ENCODE measurements around the gene BAIAP2L2.
"Not testable (repeated sequence)": the region's sequence is repeated elsewhere in the genome, so short reads cannot be mapped to it uniquely, and the experiment has no call there.

The BAIAP2L2 gene

DNA sequence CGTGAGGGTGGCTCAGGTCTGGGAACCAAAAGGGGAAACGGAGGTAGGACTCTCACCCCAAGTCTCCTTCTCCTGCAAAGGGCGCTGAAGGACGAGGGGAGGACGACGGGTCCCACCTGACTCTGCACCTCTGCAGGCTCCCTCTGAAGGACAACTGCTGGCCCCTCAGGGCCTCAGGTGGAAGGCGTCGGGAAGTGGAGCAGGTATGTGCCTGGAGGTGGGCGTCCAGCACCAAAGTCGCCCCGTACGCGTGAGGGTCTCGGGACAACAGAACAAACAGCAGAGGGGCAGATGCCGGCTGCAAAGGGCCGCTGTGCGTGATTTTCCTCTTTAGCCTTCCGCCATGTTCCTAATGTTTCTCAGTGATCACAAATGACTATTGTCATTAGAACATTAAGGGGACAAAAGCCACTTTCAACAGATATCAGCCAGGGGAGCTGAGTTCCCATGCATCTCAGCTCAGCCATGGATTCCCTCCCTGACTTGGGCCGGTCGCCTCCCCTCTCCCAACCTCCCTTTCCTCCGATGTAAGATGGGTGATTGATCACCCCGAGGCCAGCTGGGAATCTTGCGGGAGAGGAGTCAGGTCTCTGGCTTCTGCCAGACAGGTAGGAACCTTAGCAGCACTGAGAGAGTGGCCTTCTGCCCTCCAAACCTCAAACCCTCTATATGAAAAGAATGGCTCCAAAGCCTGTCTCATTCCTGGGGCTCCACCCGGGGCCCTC is 27.3 kb downstream of the BAIAP2L2 start:
- in situ Hi-C loops (cut with HindIII; ENCODE audit: low sequenced_read_pairs): loop anchor here (5.0 kb wide), 1 partner anchor 264 kb away; no protein-coding TSS in a partner anchor

DNA sequence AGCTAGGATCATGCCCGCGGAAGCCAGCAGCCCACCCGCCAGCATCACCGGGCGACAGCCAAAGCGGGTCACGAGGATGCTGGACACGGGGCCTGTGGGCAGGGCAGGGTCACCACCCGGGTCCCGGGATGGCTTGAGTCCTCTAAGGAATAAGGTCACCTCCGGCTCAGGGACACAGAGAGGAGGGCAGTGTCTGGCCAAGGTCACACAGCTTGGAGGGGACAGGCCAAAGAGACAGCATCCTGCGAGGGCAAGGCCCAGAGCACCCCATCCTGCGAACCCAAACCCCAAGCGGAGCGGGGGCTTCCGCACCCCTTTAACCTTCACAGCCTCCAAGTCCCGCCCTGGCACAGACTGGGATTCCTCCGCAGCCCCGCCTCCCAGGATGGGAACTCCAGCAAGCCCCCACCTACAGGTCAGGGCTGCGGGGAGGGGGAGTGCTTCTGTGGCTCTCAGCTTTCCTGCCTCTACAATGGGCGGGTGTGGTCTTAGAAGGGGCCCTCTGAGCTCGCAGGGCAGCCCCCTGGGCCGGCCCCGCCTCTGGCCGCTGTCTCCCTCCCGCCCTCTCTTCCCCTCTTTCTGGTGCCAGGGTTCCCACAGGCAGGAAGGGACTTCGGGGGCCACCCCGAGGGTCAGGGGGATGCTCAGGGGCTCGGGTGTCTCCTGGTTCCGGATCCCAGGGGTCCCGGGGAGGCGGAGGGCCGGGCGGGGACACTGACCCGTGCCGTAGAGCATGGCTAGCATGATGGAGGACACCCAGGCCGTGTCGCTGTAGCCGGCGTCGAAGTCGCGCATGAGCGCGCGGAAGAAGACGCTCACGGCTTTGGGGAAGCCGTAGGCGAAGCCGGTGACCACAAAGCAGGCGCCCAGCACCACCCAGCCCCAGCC is 28.3 kb downstream of the BAIAP2L2 start:
- in situ Hi-C loops (cut with HindIII; ENCODE audit: low sequenced_read_pairs): loop anchor here (5.0 kb wide), 1 partner anchor 265 kb away; no protein-coding TSS in a partner anchor

DNA sequence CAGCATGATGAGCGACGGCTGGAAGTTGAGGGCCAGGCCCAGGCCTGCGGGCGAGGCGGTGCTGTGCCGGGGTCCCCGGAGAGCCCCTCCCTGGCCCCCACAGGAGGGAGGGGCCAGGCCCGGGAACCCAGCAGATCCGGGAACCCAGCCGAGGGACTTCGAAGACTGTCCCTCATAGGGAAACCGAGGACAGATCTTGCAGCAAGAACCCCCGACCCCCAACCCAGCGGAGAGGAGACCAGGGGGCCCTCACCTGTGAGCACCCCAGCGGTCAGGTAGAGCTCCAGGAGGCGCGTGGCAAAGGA is 28.9 kb downstream of the BAIAP2L2 start:
- in situ Hi-C loops (cut with HindIII; ENCODE audit: low sequenced_read_pairs): loop anchor here (5.0 kb wide), 1 partner anchor 266 kb away; no protein-coding TSS in a partner anchor

DNA sequence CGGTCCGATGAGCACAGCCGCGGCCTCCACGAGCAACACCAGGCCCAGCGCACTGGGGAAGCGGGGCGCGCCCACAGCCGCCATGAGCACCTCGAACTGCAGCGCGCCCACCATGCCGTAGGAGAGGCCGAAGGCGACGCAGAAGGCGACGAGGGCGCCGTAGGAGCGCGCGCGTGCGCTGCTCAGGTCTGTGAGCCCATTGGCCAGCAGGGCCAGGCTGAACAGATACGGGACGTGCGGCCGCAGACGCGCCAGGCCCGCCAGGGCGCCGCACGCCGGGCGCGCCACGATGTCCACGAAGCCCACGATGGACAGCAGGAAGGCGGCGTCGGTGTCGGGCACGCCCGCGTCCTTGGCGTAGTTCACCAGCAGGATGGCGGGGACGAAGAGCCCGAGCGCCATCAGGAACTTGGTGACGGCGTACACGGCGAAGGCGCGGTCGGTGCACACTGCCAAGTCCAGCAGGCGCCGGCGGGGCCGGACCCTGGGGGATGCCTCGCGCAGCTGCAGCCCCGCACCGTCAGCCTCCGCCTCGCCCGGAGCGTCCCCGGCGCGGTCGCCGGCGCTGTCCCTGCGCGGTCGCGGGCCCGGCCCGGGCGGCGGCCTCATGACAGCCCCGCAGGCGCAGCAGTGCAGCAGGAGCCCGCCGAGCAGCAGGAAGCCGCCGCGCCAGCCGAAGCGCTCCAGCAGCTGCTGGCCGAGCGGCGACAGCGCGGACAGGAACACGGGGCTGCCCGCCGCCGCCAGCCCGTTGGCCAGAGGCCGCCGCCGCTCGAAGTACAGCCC is 29.4 kb downstream of the BAIAP2L2 start:
- in situ Hi-C loops (cut with HindIII; ENCODE audit: low sequenced_read_pairs): loop anchor here (5.0 kb wide), 1 partner anchor 266 kb away; no protein-coding TSS in a partner anchor

DNA sequence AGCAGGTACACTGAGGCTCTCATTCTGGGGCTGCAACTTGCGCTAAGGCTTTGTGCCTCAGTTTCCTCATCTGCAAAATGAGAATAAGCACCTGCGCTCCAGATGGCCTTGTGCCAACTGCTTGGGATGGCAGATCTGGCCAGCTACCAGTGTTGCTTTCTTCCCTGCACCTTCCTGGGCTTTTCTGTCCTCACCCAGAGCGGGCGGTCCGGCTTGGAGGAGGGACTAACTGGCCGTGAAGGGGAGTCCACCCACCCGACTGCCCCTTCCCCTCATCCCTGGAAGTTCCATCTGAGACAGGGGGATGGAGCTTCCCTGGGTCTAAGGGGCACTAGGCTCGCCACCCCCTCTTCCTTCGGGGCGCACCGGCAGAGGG is 30.0 kb downstream of the BAIAP2L2 start:
- in situ Hi-C loops (cut with HindIII; ENCODE audit: low sequenced_read_pairs): loop anchor here (5.0 kb wide), 1 partner anchor 267 kb away; no protein-coding TSS in a partner anchor

DNA sequence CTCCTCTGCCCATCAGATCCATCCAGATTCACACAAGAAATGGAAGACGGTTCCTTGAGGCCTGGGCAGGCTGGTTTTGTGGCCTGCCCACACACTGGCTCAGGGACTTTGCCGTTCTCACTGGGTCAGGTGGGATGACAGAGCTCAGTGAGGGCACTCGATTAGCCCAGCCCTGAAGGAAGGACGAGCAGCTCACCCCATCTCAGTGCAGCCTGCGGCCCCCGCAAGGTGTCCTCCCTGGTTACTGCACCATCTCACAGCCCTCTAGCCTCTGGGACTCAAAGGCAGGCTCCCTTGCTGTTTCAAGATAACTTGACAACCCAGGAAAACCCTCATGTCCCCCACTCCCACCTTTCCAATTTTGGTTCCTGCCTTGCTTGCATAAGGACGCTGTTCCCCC is 30.7 kb downstream of the BAIAP2L2 start:
- in situ Hi-C loops (cut with HindIII; ENCODE audit: low sequenced_read_pairs): loop anchor here (5.0 kb wide), 1 partner anchor 267 kb away; no protein-coding TSS in a partner anchor

DNA sequence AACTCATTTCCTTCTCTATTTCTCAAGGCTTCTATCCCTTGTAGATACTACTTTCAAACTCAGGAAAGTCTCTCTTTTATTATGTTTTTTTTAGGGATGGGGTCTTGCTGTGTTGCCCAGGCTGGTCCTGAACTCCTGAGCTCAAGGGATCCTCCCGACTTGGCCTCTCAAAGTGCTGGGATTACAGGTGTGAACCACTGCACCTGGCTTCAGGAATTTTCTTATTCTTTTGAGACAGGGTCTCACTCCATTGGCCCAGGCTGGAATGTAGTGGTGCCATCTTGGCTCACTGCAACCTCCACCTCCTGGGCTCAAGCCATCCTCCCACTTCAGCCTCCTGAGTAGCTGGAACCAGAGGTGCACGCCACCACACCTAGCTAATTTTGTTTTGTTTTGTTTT is 31.3 kb downstream of the BAIAP2L2 start:
- in situ Hi-C loops (cut with HindIII; ENCODE audit: low sequenced_read_pairs): not testable (repeated sequence)

DNA sequence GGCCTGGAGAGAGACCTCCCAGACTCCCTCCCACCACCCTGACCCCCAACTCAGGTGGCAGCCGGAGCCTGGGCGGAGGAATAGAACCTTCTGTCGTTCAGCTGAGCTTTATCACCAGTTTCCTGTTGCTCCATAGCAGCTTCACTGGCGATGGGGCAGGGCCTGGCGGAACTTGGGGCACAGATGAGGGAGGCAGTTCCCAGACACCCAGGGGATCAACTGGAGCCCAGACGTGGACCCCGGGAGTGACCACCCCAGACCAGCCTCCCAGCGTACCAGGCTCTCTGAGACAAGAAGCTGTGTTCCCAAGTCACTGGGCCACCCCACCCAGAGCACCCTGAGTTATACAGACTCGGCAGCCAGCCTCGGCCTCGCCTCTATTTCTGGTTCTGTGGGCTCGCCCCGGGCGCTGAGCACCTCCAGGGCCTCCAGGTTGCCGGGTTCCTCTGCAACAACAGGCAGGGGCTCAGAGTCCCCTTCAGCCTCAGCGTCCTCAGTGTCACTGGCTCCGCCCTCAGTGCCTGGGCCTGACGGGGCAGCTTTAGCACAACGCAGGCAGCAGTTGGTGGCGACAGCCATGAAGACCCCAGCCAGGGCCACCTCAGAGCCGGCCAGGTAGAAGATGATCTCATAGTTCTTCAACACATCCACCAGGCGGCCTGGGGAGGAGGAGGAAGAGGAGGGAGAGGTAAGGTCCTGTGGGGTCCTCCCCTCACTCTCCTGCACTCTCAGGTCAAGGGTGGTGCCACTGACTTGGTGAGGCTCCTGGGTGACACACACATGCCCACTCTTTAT is 32.2 kb downstream of the BAIAP2L2 start:
- in situ Hi-C loops (cut with HindIII; ENCODE audit: low sequenced_read_pairs): no loop called here

DNA sequence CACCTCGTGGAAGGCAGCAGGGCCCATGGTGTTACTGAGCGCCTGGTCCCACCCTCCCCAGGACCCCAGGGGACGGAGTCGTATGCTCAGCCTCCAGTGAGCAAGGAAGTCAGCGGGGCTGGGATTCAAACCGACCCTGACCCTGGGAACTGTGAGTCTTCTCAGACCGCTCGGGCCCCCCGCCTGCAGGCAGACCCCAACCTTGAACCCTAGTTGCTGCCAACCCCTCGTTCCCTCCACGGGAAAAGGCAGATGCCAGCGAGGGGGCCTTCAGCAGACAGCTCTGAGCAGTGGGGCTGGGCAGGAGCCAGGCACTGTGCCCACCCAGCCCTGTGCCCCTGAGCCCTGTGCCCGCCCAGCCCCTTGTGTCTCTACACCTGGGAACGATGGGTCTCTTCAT is 32.9 kb downstream of the BAIAP2L2 start:
- in situ Hi-C loops (cut with HindIII; ENCODE audit: low sequenced_read_pairs): no loop called here

DNA sequence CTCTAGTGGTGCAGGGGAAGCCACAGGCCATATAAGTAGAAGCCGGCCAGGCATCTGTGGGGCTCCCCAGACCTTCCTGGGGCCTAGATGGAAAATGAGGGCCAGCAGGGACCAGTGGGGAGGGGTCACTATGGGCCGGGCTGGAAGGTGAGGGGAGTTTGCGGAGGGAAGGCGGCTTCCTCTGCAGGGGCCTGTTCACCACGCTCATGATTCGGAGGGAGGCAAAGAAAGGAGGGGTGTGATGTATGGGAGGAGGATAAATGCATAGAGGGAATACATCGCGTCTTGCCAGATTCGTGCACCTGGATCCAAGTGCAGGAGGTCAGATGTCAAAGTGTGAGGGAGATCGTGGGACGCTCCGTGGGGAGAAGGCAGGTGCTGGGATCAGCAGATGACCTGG is 33.4 kb downstream of the BAIAP2L2 start:
- in situ Hi-C loops (cut with HindIII; ENCODE audit: low sequenced_read_pairs): no loop called here

DNA sequence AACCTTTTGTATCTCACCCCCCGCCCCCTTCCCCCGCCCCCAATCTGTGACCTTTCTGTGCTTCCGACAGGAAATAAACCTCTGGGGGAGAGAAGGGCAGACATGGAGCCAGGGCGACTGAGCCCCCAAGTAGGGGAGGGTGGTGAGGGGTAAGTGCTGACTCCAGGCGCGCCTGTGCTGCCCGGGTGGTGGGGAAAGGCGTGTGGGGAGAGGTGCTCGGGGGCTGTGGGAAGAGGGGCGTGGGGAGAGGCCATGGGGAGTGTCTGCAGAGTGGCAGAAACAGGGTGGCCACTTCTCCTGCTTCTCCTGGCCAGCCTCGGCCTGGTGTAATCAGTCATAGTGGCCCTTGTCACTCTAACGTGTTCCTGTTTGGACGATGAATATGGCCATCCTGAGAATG is 34.5 kb downstream of the BAIAP2L2 start:
- in situ Hi-C loops (cut with HindIII; ENCODE audit: low sequenced_read_pairs): no loop called here

DNA sequence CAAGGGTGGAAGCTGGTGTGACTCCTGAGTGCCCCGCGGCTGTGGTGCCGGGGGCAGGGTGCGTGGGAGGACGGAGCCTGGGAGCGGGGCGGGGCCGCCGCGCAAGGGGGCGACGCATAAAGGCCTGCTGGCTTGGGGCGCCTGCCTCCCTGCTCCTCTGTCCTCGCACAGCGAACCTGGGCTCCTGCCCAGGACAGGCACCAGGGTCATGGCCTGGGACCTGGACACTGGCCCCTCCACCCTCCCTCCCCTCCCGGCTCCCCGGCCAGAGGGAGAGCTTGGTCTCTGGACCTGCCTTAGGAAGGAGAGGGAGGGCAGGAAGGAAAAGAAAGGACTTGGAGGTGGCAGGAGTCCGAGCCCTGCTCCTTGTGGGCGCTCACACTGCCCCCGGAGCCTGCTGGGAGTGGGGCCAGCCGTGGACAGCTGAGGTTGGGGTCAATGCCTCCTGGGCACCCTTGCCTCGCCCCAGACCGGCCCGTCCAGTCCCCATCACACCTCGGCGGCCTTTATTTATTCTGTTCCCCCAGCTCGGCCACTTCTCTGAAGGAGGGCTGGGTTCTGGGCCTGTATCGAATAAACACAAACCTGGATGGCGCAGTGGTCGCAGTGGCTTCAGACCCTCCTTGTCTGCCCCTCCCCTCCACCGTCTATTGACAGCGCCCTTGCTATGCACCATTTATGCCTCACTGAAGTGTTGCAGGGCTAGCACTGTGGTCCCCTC is 35.2 kb downstream of the BAIAP2L2 start:
- in situ Hi-C loops (cut with HindIII; ENCODE audit: low sequenced_read_pairs): no loop called here

DNA sequence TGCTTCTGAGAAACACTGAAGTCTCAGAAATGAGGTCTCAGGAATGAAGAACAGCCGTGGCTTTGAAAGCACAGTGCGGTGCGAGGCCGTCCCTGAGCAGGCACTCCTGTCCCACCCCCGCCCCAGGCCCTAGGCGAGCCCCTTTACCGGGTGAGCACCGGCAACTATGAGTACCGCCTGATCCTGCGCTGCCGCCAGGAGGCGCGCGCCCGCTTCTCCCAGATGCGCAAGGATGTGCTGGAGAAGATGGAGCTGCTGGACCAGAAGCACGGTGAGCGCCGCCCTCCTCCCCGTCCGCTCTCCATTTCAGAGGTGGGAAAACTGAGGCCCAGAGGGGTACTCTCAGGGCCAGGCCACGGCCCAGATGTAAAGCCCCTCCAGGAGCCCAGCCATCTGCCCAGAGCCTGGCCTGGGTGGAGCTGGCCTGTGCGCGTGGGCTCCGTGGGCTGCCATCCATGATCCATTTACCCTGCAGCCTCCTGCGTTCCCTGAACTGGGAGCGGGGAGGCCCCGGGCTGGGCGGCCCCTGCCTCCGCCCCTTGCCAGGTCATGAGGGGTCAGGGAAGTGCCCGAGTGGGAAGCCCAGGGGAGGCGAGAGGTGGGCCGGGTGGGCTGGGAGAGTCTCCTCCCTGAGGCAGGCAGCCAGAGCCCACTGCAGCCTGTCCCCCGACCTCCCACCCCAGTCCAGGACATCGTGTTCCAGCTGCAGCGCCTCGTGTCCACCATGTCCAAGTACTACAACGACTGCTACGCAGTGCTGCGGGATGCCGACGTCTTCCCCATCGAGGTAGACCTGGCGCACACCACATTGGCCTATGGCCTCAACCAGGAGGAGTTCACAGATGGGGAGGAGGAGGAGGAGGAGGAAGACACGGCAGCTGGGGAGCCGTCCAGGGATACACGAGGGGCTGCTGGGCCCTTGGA is 36.0 kb downstream of the BAIAP2L2 start:
- in situ Hi-C loops (cut with HindIII; ENCODE audit: low sequenced_read_pairs): no loop called here

DNA sequence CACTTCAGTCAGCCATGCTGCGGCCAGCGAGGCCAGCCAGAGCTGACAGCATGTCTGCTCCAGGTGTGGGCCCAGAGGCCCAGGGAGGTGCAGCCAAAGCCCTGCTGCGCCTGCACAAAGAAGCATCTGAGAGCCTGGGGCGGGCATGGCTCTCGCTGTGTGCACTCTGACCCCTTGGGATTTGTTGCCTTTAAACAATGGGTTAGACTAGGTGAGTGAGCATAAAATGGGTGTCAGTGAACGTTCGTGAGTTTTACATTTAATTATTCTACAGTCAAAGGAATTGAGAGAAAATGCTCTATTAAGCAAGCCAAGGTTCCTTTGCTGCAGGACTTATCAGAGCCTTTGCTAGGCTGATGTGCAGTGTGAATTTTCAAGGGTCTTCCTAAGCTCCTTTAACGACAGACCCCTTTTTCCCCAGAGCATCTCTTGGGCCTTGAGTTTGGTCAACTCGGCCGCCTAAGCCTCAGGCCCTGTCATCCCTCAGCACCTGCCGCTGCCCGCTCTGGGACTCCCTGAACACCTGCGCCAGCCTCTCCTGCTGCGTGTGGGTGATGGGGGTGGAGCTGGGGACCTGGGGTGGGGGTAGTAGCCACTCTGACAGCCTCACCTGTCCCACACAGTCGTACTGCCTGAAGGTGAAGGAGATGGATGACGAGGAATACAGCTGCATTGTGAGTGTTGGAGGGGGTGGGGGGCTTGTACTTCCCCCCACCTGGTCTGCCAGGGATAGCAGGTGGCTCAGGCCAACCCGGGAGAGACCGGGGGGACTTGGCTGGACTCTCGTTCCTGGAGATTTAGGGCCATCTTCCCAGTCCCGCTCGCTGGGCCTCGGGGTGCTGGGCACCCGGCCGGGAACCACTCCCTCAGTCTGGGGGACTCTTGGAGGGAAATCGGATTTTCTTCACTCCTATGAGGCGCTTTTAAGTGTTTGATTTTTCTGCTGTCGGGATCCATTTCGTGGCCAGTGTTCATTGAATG is 37.0 kb downstream of the BAIAP2L2 start:
- in situ Hi-C loops (cut with HindIII; ENCODE audit: low sequenced_read_pairs): no loop called here

DNA sequence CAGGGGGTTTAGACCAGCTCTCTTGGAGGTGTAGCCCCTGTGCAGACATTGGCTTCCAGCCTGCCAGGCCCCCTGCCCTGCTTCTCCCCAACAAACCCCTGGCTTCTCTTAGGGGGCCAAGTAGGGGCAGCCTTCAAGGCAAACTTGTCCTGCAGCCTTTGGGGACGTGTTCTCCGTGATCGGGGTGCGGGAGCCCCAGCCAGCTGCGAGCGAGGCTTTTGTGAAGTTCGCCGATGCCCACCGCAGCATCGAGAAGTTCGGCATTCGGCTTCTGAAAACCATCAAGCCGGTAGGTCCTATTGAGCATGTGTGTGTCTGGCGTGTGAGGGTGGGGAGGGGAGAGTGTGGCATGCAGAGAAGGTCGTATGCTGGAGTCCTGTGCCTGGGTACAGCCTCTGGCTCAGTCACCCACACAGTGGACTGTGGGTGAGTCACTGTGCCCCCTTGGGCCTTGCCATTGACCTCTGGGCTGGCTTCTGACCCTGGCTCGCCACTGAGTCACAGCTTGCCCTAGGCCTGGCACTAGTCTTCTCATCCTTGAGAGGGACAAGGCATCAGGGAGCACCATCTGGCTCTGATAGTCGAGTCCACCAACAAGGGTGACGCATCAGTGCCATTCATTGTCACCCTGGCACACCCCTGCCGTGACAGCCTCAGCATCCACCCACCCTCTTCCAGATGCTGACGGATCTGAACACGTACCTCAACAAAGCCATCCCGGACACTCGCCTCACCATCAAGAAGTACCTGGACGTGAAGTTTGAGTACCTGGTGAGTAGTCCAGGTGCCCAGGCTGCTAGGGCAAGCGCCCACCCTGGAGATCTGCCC is 37.9 kb downstream of the BAIAP2L2 start:
- in situ Hi-C loops (cut with HindIII; ENCODE audit: low sequenced_read_pairs): no loop called here

DNA sequence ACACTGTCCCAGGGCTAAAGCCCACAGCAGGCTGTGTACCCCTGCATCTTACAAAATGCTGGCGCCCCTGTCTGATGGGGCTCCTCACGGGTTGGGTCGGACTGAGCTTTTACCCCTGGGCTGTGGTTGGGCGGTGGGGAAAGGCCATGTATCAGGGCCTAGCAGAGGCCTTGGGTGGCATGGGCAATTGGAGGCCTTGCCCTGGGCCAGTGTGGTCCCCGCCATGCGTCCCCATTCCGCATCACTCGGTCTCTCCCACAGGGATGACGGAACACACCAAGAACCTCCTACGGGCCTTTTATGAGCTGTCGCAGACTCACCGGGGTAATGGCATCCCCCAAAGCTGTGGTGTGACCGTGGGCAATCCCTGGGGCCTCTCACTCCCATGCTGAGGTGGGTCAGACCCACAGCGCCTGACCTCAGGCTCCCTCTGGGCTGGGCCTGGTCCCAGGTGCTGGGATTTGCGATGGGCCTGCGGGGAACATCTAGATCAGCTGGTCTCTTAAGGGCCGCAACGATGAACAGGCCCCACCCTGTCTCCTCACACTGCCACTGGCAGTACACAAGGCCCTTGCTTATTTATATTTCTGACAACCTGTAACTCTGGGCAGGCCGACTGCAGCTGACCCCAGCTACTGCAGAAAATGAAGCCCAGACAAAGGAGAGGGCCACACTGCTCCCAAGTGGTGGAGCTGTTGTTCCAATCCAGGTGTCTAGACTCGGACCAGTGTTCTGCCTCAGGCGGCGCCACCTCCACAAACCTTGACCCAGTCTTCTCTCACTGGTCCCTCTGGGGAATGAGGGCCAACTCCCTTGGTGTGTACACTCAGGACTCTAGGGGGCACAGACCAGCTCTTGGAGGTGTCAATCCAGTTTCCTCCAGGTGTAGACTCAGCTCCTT is 38.8 kb downstream of the BAIAP2L2 start:
- in situ Hi-C loops (cut with HindIII; ENCODE audit: low sequenced_read_pairs): no loop called here
